ENCODE data around the gene LTBP1. TPM values are rescaled to one million over a fixed set of nuclear protein-coding genes. Genes with fewer than 3 reads are reported as not detected.

Gene LTBP1
- total and polyA plus RNA-seq, 2 experiments from 2014 or later: 157 to 211 TPM

- in situ Hi-C loops (cut with MboI): loop anchor here (25.0 kb wide), 1 partner anchor 618 kb away; no protein-coding TSS in a partner anchor
- no peak overlapping the region for H3K4me3 ChIP-seq
- no peaks in the 10 kb centered on the region for H3K9me3 ChIP-seq (ENCODE audit: low read depth)
These were observed 433.4 kb downstream of the LTBP1 start for GRCh38 chr2:33380001-33380609.

GRCh38 chr2:33380719-33381118, 434.0 kb downstream of the LTBP1 start:
- H3K4me3 ChIP-seq: no peak overlapping the region
- H3K4me2 ChIP-seq (ENCODE audit: unreplicated experiment): no peak overlapping the region
- no peaks in the 10 kb centered on the region for H4K20me1 ChIP-seq (ENCODE audit: insufficient read depth)
- no peak overlapping the region for H3K9ac ChIP-seq
- H3K27ac ChIP-seq: no peak overlapping the region
- H3K4me1 ChIP-seq (ENCODE audit: insufficient read depth): peaks cover 15% of the 10 kb centered on the region
- no peaks in the 10 kb centered on the region for H3K79me2 ChIP-seq (ENCODE audit: insufficient read depth)
- H3F3A ChIP-seq (ENCODE audit: insufficient read depth): peaks cover 13% of the 10 kb centered on the region
- H3K9me3 ChIP-seq (ENCODE audit: low read depth): no peaks in the 10 kb centered on the region
- in situ Hi-C loops (cut with MboI): loop anchor here (25.0 kb wide), 1 partner anchor 618 kb away; no protein-coding TSS in a partner anchor
- H2AFZ ChIP-seq: no peak overlapping the region
- no peaks in the 10 kb centered on the region for H3K27me3 ChIP-seq (replicated peaks; ENCODE audit: insufficient read depth)
- no peaks in the 10 kb centered on the region for H3K36me3 ChIP-seq (ENCODE audit: low read depth)
- no peak for TF ChIP-seq EZH2 (IDR thresholded peaks at IDR 0.05; ENCODE audit: insufficient read depth, poor library complexity, severe bottlenecking)
- TF ChIP-seq EZH2phosphoT487 (IDR thresholded peaks at IDR 0.05; ENCODE audit: insufficient read depth, low read depth): no peak
- 86 to 88% methylated on average over 2 of the region's 2 CpGs for WGBS, 2 experiments (ENCODE audit: low coverage in 1 of 2, low lambda C conversion rate in 2 of 2, missing lambda C conversion rate in 2 of 2)
- H3K9me2 ChIP-seq (ENCODE audit: insufficient read depth): no peaks in the 10 kb centered on the region
- no peak for DNase-seq

More at GRCh38 chr2:33380001-33380609, 433.4 kb downstream of the LTBP1 start:
- Histone ChIP-seq H3K27ac (no peak overlapping the region), H3K79me2 (ENCODE audit: insufficient read depth) (no peaks in the 10 kb centered on the region), H3K9ac (no peak overlapping the region), H2AFZ (no peak overlapping the region), H3K27me3 (replicated peaks; ENCODE audit: insufficient read depth) (no peaks in the 10 kb centered on the region), H4K20me1 (ENCODE audit: insufficient read depth) (no peaks in the 10 kb centered on the region), H3K4me2 (ENCODE audit: unreplicated experiment) (no peak overlapping the region), H3F3A (ENCODE audit: insufficient read depth) (peaks cover 17% of the 10 kb centered on the region), H3K9me2 (ENCODE audit: insufficient read depth) (no peaks in the 10 kb centered on the region), H3K36me3 (ENCODE audit: low read depth) (no peaks in the 10 kb centered on the region), H3K4me1 (ENCODE audit: insufficient read depth) (peaks cover 17% of the 10 kb centered on the region)
- TF ChIP-seq EZH2 (IDR thresholded peaks at IDR 0.05; ENCODE audit: insufficient read depth, poor library complexity, severe bottlenecking) (no peak), EZH2phosphoT487 (IDR thresholded peaks at IDR 0.05; ENCODE audit: insufficient read depth, low read depth) (no peak)
- DNase-seq: peak; percentile 21
- 78 to 80% methylated on average over 8 of the region's 8 CpGs for WGBS, 2 experiments (ENCODE audit: low coverage in 1 of 2, low lambda C conversion rate in 2 of 2, missing lambda C conversion rate in 2 of 2)

DNA sequence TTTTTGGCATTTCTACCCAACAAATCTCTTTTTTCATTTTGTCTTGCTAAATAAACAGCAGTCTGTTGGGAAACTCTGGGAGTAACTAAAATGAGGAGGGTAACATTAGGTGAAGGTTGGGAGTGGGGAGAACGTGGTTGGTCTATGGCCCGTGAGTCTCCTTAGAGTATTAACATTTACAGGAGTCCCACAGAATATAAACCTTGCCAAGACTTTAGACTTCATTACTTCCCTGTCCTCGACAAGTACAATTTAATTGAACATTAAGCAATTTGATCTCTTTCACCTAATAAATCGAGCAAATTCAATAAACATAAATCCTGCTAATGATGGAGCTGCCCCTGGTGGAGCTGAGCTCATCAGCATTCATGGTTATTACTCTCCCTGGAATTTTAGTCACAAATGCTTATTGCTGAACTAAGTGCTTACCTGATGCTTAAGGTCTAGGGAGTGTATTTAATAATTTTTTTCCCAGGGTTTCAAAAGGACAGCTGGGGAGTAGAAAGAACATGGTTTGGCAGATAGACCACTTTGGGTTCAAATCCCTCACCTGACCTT, 434.6 kb downstream of the LTBP1 start:
- peaks cover 13% of the 10 kb centered on the region for H3K4me1 ChIP-seq (ENCODE audit: insufficient read depth)
- in situ Hi-C loops (cut with MboI): loop anchor here (25.0 kb wide), 1 partner anchor 619 kb away; no protein-coding TSS in a partner anchor
- H3K9me3 ChIP-seq (ENCODE audit: low read depth): no peaks in the 10 kb centered on the region
- H3K79me2 ChIP-seq (ENCODE audit: insufficient read depth): no peaks in the 10 kb centered on the region
- no peak overlapping the region for H3K9ac ChIP-seq
- peaks cover 13% of the 10 kb centered on the region for H3F3A ChIP-seq (ENCODE audit: insufficient read depth)
- H3K4me3 ChIP-seq: no peak overlapping the region
- H2AFZ ChIP-seq: no peak overlapping the region
- no peaks in the 10 kb centered on the region for H4K20me1 ChIP-seq (ENCODE audit: insufficient read depth)
- H3K4me2 ChIP-seq (ENCODE audit: unreplicated experiment): no peak overlapping the region
- DNase-seq: no peak
- no peak overlapping the region for H3K27ac ChIP-seq
- no peaks in the 10 kb centered on the region for H3K27me3 ChIP-seq (replicated peaks; ENCODE audit: insufficient read depth)
- WGBS, 2 experiments (ENCODE audit: low coverage in 1 of 2, low lambda C conversion rate in 2 of 2, missing lambda C conversion rate in 2 of 2): 65 to 72% methylated on average over 4 of the region's 4 CpGs
- H3K9me2 ChIP-seq (ENCODE audit: insufficient read depth): no peaks in the 10 kb centered on the region
- H3K36me3 ChIP-seq (ENCODE audit: low read depth): no peaks in the 10 kb centered on the region
- TF ChIP-seq EZH2 (IDR thresholded peaks at IDR 0.05; ENCODE audit: insufficient read depth, poor library complexity, severe bottlenecking) (no peak), EZH2phosphoT487 (IDR thresholded peaks at IDR 0.05; ENCODE audit: insufficient read depth, low read depth) (no peak)

- no peaks in the 10 kb centered on the region for H3K9me2 ChIP-seq (ENCODE audit: insufficient read depth)
- no peaks in the 10 kb centered on the region for H3K9me3 ChIP-seq (ENCODE audit: low read depth)
- H3K27ac ChIP-seq: no peak overlapping the region
- no peak overlapping the region for H2AFZ ChIP-seq
- TF ChIP-seq EZH2 (IDR thresholded peaks at IDR 0.05; ENCODE audit: insufficient read depth, poor library complexity, severe bottlenecking) (no peak), EZH2phosphoT487 (IDR thresholded peaks at IDR 0.05; ENCODE audit: insufficient read depth, low read depth) (no peak)
- H3K9ac ChIP-seq: no peak overlapping the region
- H3K36me3 ChIP-seq (ENCODE audit: low read depth): no peaks in the 10 kb centered on the region
- no peaks in the 10 kb centered on the region for H4K20me1 ChIP-seq (ENCODE audit: insufficient read depth)
- in situ Hi-C loops (cut with MboI): loop anchor here (25.0 kb wide), 1 partner anchor 622 kb away; no protein-coding TSS in a partner anchor
- no peak overlapping the region for H3K4me3 ChIP-seq
- no peaks in the 10 kb centered on the region for H3K79me2 ChIP-seq (ENCODE audit: insufficient read depth)
- no peaks in the 10 kb centered on the region; the same call in 1 of the 2 replicates for H3K4me1 ChIP-seq (ENCODE audit: insufficient read depth)
- no peak for DNase-seq
- 57 to 61% methylated on average over 8 of the region's 8 CpGs for WGBS, 2 experiments (ENCODE audit: low coverage in 1 of 2, low lambda C conversion rate in 2 of 2, missing lambda C conversion rate in 2 of 2)
- peaks cover 7% of the 10 kb centered on the region; the same call in 1 of the 2 replicates for H3F3A ChIP-seq (ENCODE audit: insufficient read depth)
- H3K27me3 ChIP-seq (replicated peaks; ENCODE audit: insufficient read depth): no peaks in the 10 kb centered on the region
- H3K4me2 ChIP-seq (ENCODE audit: unreplicated experiment): no peak overlapping the region
These were observed 437.3 kb downstream of the LTBP1 start for GRCh38 chr2:33383855-33384598.
